ENCODE results near the gene CHN2. TPM values are rescaled to one million over a fixed set of nuclear protein-coding genes. Genes with fewer than 3 reads are reported as not detected.

Gene CHN2
- polyA plus RNA-seq, 1 of the 3 experiments (the other 2 are of a cell fraction), result 0.02 TPM

DNA sequence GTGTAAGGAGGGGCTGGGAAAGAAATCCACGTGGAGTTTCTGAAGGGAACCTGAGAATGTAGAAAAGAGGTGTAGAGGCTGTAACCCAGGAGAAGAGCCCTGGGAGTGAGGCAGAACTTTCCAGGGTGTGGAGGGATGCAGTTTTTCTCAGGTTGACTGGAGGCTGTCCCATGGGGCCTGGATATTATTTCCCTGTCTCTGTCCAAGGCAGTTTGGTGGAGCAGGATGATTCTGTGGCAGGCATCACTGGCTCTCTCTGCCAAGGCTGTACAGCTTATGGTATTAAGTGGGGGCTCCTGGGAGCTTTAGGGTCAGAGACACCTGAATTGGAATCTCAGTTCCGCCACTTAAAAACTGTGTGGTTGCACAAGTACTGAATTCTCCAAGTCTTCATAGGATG, 81.6 kb downstream of the CHN2 start:
- no peaks in the 10 kb centered on the region for H3K9me3 ChIP-seq
- H3K4me1 ChIP-seq (ENCODE audit: control insufficient read depth in 1 of 2, insufficient read depth in 2 of 2, low read depth in 1 of 2, low read length in 1 of 2), result peaks cover 0 to 6% of the 10 kb centered on the region in 2 experiments; a peak in 2 of 4 replicates
- 30% methylated on average over 2 of the region's 2 CpGs for WGBS (ENCODE audit: low lambda C conversion rate)
- TF ChIP-seq FOXM1 (IDR thresholded peaks at IDR 0.05; ENCODE audit: low read depth), result no peak
- TF ChIP-seq TAF1 (IDR thresholded peaks at IDR 0.05; ENCODE audit: borderline replicate concordance, low read depth, low read length), result no peak
- TF ChIP-seq POLR2AphosphoS5 (IDR thresholded peaks at IDR 0.05; ENCODE audit: low read depth, low read length), result no peak
- no peak for TF ChIP-seq RFX5 (IDR thresholded peaks at IDR 0.05; ENCODE audit: low read length)
- H3K27ac ChIP-seq (ENCODE audit: low read depth in 2 of 2, low read length in 1 of 2), result no peak overlapping the region
- H3K79me2 ChIP-seq (ENCODE audit: insufficient read depth), result no peaks in the 10 kb centered on the region
- no peaks in the 10 kb centered on the region for H3F3A ChIP-seq (replicated peaks; ENCODE audit: insufficient read depth)
- H3K27me3 ChIP-seq (ENCODE audit: insufficient read depth), result peaks cover 19% of the 10 kb centered on the region; the same call in 1 of the 2 replicates
- no peak overlapping the region for H2AFZ ChIP-seq (ENCODE audit: low read depth)
- H3K4me2 ChIP-seq, result no peak overlapping the region
- H3K9me2 ChIP-seq, result no peaks in the 10 kb centered on the region
- no peak overlapping the region for H3K9ac ChIP-seq
- H3K4me3 ChIP-seq (ENCODE audit: low read depth in 2 of 2, low read length in 1 of 2), result no peak overlapping the region
- ChIA-PET CTCF (interaction anchor here (3.7 kb wide), 1 partner anchor 86 kb away, joined by 18 read pairs; no protein-coding TSS in a partner anchor), POLR2A (no interaction called here)
- no peak for DNase-seq
- H3K36me3 ChIP-seq (replicated peaks in 1 of 2; ENCODE audit: control insufficient read depth in 1 of 2, insufficient read depth in 2 of 2, low read length in 1 of 2), result no peaks in the 10 kb centered on the region
- no peaks in the 10 kb centered on the region for H4K20me1 ChIP-seq (ENCODE audit: insufficient read depth)

DNA sequence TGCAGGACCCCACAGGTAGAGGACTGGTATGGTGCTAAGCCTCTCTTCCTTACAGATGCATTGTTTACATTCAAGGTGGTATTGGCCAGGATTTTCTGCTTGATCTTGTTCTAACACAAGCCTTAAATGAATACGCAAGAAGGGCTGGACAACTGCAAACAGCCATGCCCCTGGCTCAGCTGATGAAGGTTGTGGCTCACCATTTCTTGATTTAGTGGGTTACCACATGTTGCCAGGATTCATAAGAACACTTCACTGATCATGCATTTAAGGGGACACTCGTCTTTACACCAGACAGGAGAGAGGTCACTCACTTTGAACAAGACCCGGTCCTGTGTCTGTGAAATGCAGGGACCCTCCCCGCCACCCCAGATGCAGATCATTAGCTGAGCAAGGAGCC, 82.2 kb downstream of the CHN2 start:
- POLR2A ChIA-PET, result no interaction called here
- TF ChIP-seq FOXM1 (IDR thresholded peaks at IDR 0.05; ENCODE audit: low read depth), result no peak
- TF ChIP-seq, protein P1, sequence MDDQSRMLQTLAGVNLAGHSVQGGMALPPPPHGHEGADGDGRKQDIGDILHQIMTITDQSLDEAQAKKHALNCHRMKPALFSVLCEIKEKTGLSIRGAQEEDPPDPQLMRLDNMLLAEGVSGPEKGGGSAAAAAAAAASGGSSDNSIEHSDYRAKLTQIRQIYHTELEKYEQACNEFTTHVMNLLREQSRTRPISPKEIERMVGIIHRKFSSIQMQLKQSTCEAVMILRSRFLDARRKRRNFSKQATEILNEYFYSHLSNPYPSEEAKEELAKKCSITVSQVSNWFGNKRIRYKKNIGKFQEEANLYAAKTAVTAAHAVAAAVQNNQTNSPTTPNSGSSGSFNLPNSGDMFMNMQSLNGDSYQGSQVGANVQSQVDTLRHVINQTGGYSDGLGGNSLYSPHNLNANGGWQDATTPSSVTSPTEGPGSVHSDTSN (IDR thresholded peaks at IDR 0.05), result no peak
- TF ChIP-seq ELF1 (IDR thresholded peaks at IDR 0.05), result no peak
- no peak for TF ChIP-seq TAF1 (IDR thresholded peaks at IDR 0.05; ENCODE audit: borderline replicate concordance, low read depth, low read length)
- TF ChIP-seq RCOR1 (IDR thresholded peaks at IDR 0.05; ENCODE audit: low read length), result no peak
- no peak for TF ChIP-seq SMC3 (IDR thresholded peaks at IDR 0.05; ENCODE audit: low read depth, low read length)
- TF ChIP-seq JUND (IDR thresholded peaks at IDR 0.05), result no peak
- TF ChIP-seq NRF1 (IDR thresholded peaks at IDR 0.05; ENCODE audit: low read depth, low read length), result no peak
- TF ChIP-seq RFX5 (IDR thresholded peaks at IDR 0.05; ENCODE audit: low read length), result no peak
- TF ChIP-seq MXI1 (IDR thresholded peaks at IDR 0.05; ENCODE audit: low read depth, low read length), result no peak
- no peak for TF ChIP-seq FOSL2 (IDR thresholded peaks at IDR 0.05; ENCODE audit: borderline replicate concordance, low read depth)
- TF ChIP-seq POLR2AphosphoS5 (IDR thresholded peaks at IDR 0.05; ENCODE audit: low read depth, low read length), result no peak
- 43% methylated on average over 4 of the region's 4 CpGs for WGBS (ENCODE audit: low lambda C conversion rate)

More for the DNA sequence above, 82.2 kb downstream of the CHN2 start:
- H3K27ac ChIP-seq (ENCODE audit: low read depth in 2 of 2, low read length in 1 of 2), result no peak overlapping the region
- H3K79me2 ChIP-seq (ENCODE audit: insufficient read depth), result no peaks in the 10 kb centered on the region
- no peaks in the 10 kb centered on the region for H3K36me3 ChIP-seq (replicated peaks in 1 of 2; ENCODE audit: control insufficient read depth in 1 of 2, insufficient read depth in 2 of 2, low read length in 1 of 2)
- no peaks in the 10 kb centered on the region for H3K9me2 ChIP-seq
- H3K9ac ChIP-seq, result no peak overlapping the region
- H3K27me3 ChIP-seq (ENCODE audit: insufficient read depth), result peaks cover 19% of the 10 kb centered on the region; the same call in 1 of the 2 replicates
- H3K4me3 ChIP-seq (ENCODE audit: low read depth in 2 of 2, low read length in 1 of 2), result no peak overlapping the region
- no peaks in the 10 kb centered on the region for H4K20me1 ChIP-seq (ENCODE audit: insufficient read depth)
- H2AFZ ChIP-seq (ENCODE audit: low read depth), result no peak overlapping the region
- H3F3A ChIP-seq (replicated peaks; ENCODE audit: insufficient read depth), result no peaks in the 10 kb centered on the region
- no peak overlapping the region for H3K4me2 ChIP-seq
- peaks cover 0 to 9% of the 10 kb centered on the region in 2 experiments; a peak in 3 of 4 replicates for H3K4me1 ChIP-seq (ENCODE audit: control insufficient read depth in 1 of 2, insufficient read depth in 2 of 2, low read depth in 1 of 2, low read length in 1 of 2)
- no peak for DNase-seq
- CTCF ChIA-PET, result interaction anchor here (3.7 kb wide), 1 partner anchor 87 kb away, joined by 18 read pairs; no protein-coding TSS in a partner anchor
- H3K9me3 ChIP-seq, result no peaks in the 10 kb centered on the region
